Liver (tissue), 9 donors: ENCODE results near the gene MYO1C. TPM values are rescaled to one million over a fixed set of nuclear protein-coding genes. Genes with fewer than 3 reads are reported as not detected.

Source experiments
- DNase-seq: peaks from one replicate; pipeline ENCODE4 v3.0.0-alpha.2; 2017; ENCODE audit warnings: low spot score
- H3K27ac ChIP-seq, 2 donors: one replicate each; pipeline ENCODE4 v1.7.0; 2013; ENCODE audit warnings: inconsistent platforms in 2 of 2, low read length in 2 of 2, control low read depth in 1 of 2, low read depth in 1 of 2, mild to moderate bottlenecking in 1 of 2
- H3K27me3 ChIP-seq, 4 donors: one replicate each; pipeline versions ENCODE4 v1.6.1 to v1.7.0; 2013; ENCODE audit warnings: low read length in 3 of 4, inconsistent platforms in 1 of 4, mild to moderate bottlenecking in 1 of 4, moderate library complexity in 1 of 4; ENCODE audit not compliant: control insufficient read depth in 4 of 4, insufficient read depth in 4 of 4
- H3K36me3 ChIP-seq, 4 donors: one replicate each; pipeline versions ENCODE4 v1.6.1 to v1.7.0; 2013; ENCODE audit warnings: low read length in 3 of 4, mild to moderate bottlenecking in 3 of 4, low read depth in 1 of 4, moderate library complexity in 1 of 4; ENCODE audit not compliant: control insufficient read depth in 4 of 4, insufficient read depth in 3 of 4
- H3K4me1 ChIP-seq, 4 donors: one replicate each; pipeline versions ENCODE4 v1.6.1 to v1.7.0; 2013; ENCODE audit warnings: low read length in 3 of 4, mild to moderate bottlenecking in 3 of 4, moderate library complexity in 1 of 4; ENCODE audit not compliant: control insufficient read depth in 4 of 4, insufficient read depth in 4 of 4
- H3K4me3 ChIP-seq, 3 donors: one replicate each; pipeline versions ENCODE4 v1.6.1 to v1.7.0; 2013; ENCODE audit warnings: low read length in 3 of 3, control low read depth in 1 of 3, low read depth in 1 of 3, mild to moderate bottlenecking in 1 of 3
- H3K9ac ChIP-seq, 2 donors: one replicate each; pipeline ENCODE4 v1.7.0; 2013; ENCODE audit warnings: low read length in 2 of 2, mild to moderate bottlenecking in 2 of 2, moderate library complexity in 2 of 2, control low read depth in 1 of 2, low read depth in 1 of 2
- H3K9me3 ChIP-seq, 4 donors: one replicate each; pipeline versions ENCODE4 v1.6.1 to v1.7.0; 2013; ENCODE audit warnings: low read length in 3 of 4; ENCODE audit not compliant: control insufficient read depth in 4 of 4
- FOXA2 ChIP-seq: IDR thresholded peaks from 2 replicates; pipeline ENCODE4 v1.6.1; 2016; ENCODE audit warnings: antibody characterized with exemption
- HNF4G ChIP-seq: IDR thresholded peaks from 2 replicates; pipeline ENCODE4 v1.6.1; 2016; ENCODE audit warnings: antibody characterized with exemption
- NR2F2 ChIP-seq: IDR thresholded peaks from 2 replicates; pipeline ENCODE4 v1.6.1; 2016; ENCODE audit warnings: antibody characterized with exemption
- YY1 ChIP-seq: IDR thresholded peaks from 2 replicates; pipeline ENCODE4 v1.6.1; 2016; ENCODE audit warnings: antibody characterized with exemption, mild to moderate bottlenecking
- WGBS: extraction: QIAGEN DNeasy Blood & Tissue Kit; methylation state at CpG from one replicate; pipeline ENCODE4 v1.1.7; 2013; 5-methylcytosine and 5-hydroxymethylcytosine counted together
- polyA plus RNA-seq, 2 donors: library from polyadenylated mRNA; stranded (reverse) in 1 of 2; unstranded in 1 of 2; fragments of 200-250 nt in 1 of 2; fragments of >200 nt in 1 of 2; fragmentation: Nextera tagmentation in 1 of 2; extraction: Ambion mirVana in 1 of 2; gene quantifications; one replicate each; pipeline versions ENCODE4 v1.2.1 to v1.2.3, GENCODE V29; 2013 to 2015
- total RNA-seq, 2 donors: library from RNA; depleted of rRNA; stranded (reverse); fragments of >200 nt; gene quantifications; one replicate each; pipeline ENCODE4 v1.2.3, GENCODE V29; 2014
- TF ChIP-seq, protein P1 (sequence below): fragments of 150-350 bp; IDR thresholded peaks from 2 replicates; pipeline ENCODE4 v1.5.1; 2017; ENCODE audit warnings: improper control_type of control experiment, low read depth, low read length; ENCODE audit not compliant: missing input control
- TF ChIP-seq, protein P2 (sequence below): IDR thresholded peaks from 2 replicates; pipeline ENCODE4 v1.6.1; 2016; ENCODE audit warnings: antibody characterized with exemption
- TF ChIP-seq, protein P3 (sequence below): IDR thresholded peaks from 2 replicates; pipeline ENCODE4 v1.6.1; 2016; ENCODE audit warnings: antibody characterized with exemption
- TF ChIP-seq, protein P4 (sequence below): IDR thresholded peaks from 2 replicates; pipeline ENCODE4 v1.6.1; 2016; ENCODE audit warnings: antibody characterized with exemption
- TF ChIP-seq, protein P5 (sequence below): IDR thresholded peaks from 2 replicates; pipeline ENCODE4 v1.6.1; 2016; ENCODE audit warnings: antibody characterized with exemption, mild to moderate bottlenecking
- donor health status: healthy.
- donor health status: healthy.
- donor health status: healthy.
- donor health status: healthy.
- donor health status: healthy.

MYO1C gene
- total and polyA plus RNA-seq, 4 donors: 20.3 to 61.7 (median 28.2) TPM

DNA sequence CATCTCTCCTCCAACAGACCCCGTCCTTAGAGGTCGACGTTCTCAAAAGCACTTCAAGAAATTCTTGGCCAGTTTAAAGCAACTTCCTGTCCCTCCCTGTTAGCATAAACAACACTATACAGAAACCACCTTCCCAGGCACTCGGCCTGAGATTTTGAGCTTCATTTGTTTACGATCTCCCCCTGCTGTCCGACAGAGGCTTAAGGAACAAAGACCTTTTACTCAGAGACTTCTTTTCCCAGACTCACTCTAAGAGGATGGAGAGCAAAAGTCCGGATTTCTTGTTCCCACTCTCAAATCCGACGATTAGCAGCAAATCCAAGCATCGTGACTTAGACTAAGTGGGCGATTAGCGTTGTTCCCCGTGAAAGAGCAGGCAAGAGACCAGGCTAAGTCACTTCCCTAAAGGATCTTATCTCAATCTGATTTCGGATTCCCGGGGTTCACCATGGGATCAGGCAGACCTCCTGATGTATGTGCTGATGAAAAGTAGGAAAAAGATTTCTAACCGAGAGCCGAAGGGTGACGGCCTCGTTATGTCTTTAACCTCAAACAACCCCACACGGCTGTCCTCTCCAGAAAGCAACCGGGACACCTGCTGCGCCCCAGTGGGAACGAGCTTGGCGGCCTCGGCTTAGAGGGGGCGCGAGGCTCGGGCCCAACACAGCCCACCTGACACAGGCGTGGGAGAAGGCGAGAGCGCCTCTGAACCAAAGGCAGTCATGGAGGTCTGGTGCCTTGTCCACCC is 23.3 kb upstream of the MYO1C start (continued):
- TF ChIP-seq, protein P1, sequence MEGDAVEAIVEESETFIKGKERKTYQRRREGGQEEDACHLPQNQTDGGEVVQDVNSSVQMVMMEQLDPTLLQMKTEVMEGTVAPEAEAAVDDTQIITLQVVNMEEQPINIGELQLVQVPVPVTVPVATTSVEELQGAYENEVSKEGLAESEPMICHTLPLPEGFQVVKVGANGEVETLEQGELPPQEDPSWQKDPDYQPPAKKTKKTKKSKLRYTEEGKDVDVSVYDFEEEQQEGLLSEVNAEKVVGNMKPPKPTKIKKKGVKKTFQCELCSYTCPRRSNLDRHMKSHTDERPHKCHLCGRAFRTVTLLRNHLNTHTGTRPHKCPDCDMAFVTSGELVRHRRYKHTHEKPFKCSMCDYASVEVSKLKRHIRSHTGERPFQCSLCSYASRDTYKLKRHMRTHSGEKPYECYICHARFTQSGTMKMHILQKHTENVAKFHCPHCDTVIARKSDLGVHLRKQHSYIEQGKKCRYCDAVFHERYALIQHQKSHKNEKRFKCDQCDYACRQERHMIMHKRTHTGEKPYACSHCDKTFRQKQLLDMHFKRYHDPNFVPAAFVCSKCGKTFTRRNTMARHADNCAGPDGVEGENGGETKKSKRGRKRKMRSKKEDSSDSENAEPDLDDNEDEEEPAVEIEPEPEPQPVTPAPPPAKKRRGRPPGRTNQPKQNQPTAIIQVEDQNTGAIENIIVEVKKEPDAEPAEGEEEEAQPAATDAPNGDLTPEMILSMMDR: peak; percentile 56
- TF ChIP-seq FOXA2 (no peak), NR2F2 (peak; percentile 75)
- TF ChIP-seq, protein P2, sequence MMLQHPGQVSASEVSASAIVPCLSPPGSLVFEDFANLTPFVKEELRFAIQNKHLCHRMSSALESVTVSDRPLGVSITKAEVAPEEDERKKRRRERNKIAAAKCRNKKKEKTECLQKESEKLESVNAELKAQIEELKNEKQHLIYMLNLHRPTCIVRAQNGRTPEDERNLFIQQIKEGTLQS: no peak

DNA sequence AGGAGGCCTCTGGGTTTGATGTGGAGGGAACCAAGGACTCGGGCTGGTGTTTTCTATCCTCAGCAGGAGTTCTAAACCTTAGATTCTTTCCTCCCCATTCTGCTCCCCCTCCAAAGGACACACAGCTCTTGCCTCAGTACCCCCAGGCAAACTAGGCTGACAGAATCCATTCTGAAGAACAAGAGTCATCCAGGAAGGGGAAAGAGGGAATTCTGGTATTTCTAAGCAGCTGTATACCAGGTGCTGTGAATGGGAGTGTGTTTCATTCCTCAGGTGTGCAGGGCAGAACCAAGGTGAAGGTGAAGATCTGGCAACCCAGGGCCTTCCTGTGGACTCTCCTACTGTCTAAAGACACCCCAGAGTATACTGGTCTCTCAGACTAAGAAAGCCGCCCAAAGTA is 19.9 kb upstream of the MYO1C start:
- no peak for DNase-seq
- TF ChIP-seq, protein P3, sequence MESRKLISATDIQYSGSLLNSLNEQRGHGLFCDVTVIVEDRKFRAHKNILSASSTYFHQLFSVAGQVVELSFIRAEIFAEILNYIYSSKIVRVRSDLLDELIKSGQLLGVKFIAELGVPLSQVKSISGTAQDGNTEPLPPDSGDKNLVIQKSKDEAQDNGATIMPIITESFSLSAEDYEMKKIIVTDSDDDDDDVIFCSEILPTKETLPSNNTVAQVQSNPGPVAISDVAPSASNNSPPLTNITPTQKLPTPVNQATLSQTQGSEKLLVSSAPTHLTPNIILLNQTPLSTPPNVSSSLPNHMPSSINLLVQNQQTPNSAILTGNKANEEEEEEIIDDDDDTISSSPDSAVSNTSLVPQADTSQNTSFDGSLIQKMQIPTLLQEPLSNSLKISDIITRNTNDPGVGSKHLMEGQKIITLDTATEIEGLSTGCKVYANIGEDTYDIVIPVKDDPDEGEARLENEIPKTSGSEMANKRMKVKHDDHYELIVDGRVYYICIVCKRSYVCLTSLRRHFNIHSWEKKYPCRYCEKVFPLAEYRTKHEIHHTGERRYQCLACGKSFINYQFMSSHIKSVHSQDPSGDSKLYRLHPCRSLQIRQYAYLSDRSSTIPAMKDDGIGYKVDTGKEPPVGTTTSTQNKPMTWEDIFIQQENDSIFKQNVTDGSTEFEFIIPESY: no peak
- TF ChIP-seq, protein P1: no peak
- TF ChIP-seq FOXA2 (no peak), YY1 (no peak), HNF4G (no peak)
- TF ChIP-seq, protein P4, sequence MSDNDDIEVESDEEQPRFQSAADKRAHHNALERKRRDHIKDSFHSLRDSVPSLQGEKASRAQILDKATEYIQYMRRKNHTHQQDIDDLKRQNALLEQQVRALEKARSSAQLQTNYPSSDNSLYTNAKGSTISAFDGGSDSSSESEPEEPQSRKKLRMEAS: no peak
- TF ChIP-seq, protein P5, sequence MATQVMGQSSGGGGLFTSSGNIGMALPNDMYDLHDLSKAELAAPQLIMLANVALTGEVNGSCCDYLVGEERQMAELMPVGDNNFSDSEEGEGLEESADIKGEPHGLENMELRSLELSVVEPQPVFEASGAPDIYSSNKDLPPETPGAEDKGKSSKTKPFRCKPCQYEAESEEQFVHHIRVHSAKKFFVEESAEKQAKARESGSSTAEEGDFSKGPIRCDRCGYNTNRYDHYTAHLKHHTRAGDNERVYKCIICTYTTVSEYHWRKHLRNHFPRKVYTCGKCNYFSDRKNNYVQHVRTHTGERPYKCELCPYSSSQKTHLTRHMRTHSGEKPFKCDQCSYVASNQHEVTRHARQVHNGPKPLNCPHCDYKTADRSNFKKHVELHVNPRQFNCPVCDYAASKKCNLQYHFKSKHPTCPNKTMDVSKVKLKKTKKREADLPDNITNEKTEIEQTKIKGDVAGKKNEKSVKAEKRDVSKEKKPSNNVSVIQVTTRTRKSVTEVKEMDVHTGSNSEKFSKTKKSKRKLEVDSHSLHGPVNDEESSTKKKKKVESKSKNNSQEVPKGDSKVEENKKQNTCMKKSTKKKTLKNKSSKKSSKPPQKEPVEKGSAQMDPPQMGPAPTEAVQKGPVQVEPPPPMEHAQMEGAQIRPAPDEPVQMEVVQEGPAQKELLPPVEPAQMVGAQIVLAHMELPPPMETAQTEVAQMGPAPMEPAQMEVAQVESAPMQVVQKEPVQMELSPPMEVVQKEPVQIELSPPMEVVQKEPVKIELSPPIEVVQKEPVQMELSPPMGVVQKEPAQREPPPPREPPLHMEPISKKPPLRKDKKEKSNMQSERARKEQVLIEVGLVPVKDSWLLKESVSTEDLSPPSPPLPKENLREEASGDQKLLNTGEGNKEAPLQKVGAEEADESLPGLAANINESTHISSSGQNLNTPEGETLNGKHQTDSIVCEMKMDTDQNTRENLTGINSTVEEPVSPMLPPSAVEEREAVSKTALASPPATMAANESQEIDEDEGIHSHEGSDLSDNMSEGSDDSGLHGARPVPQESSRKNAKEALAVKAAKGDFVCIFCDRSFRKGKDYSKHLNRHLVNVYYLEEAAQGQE: no peak
- H3K9me3 ChIP-seq: no peaks in the 10 kb centered on the region
- peaks cover under 1 to 30% (median 15%) of the 10 kb centered on the region in 4 donors for H3K4me1 ChIP-seq
- no peak overlapping the region for H3K27ac ChIP-seq
- no peak overlapping the region for H3K9ac ChIP-seq
- no peaks in the 10 kb centered on the region for H3K27me3 ChIP-seq
- WGBS: 89% methylated on average over 2 of the region's 2 CpGs
- peaks cover 2 to 17% (median 9%) of the 10 kb centered on the region in 4 donors for H3K36me3 ChIP-seq
- no peak overlapping the region for H3K4me3 ChIP-seq
